Smooth muscle cell (in vitro differentiated cells): Measurements from ENCODE around the gene UBE2E2. TPM values are rescaled to one million over a fixed set of nuclear protein-coding genes. Genes with fewer than 3 reads are reported as not detected.
A peak's percentile ranks its signal among the peaks of the same experiment; 100 is the strongest.

ENCODE experiments used
- DNase-seq: peaks from one replicate; lab custom pipeline; 2025; ENCODE audit not compliant: unreplicated experiment; lab: John Stamatoyannopoulos, UW
- H2AFZ ChIP-seq: fragments of 200-600 bp; sonication (generic); 2 replicates; pipeline ENCODE4 v1.6.0; 2016; ENCODE audit warnings: antibody characterized with exemption, low read depth, mild to moderate bottlenecking
- H3F3A ChIP-seq: fragments of 200-600 bp; sonication (generic); 2 replicates; pipeline ENCODE4 v1.6.0; 2017; ENCODE audit warnings: antibody characterized with exemption, low read depth
- H3K27ac ChIP-seq: fragments of 200-600 bp; sonication (generic); 2 replicates; pipeline ENCODE4 v1.5.1; 2016; ENCODE audit warnings: low read depth, mild to moderate bottlenecking
- H3K27me3 ChIP-seq: fragments of 200-600 bp; sonication (generic); 2 replicates; pipeline ENCODE4 v1.6.1; 2016; ENCODE audit warnings: low read depth, mild to moderate bottlenecking
- H3K36me3 ChIP-seq: fragments of 200-600 bp; sonication (generic); 2 replicates; pipeline ENCODE4 v1.5.1; 2016; ENCODE audit warnings: low read depth
- H3K4me1 ChIP-seq: fragments of 200-600 bp; sonication (generic); 2 replicates; pipeline ENCODE4 v1.5.1; 2016; ENCODE audit warnings: low read depth
- H3K4me2 ChIP-seq: fragments of 200-600 bp; sonication (generic); 2 replicates; pipeline ENCODE4 v1.6.0; 2016; ENCODE audit warnings: mild to moderate bottlenecking
- H3K4me3 ChIP-seq: fragments of 200-600 bp; sonication (generic); 2 replicates; pipeline ENCODE4 v1.5.1; 2016; ENCODE audit warnings: mild to moderate bottlenecking
- H3K79me2 ChIP-seq: fragments of 200-600 bp; sonication (generic); 2 replicates; pipeline ENCODE4 v1.6.0; 2016; ENCODE audit warnings: low read depth, mild to moderate bottlenecking
- H3K9ac ChIP-seq: fragments of 200-600 bp; sonication (generic); 2 replicates; pipeline ENCODE4 v1.6.0; 2016; ENCODE audit warnings: low read depth
- H3K9me3 ChIP-seq: fragments of 200-600 bp; sonication (generic); replicated peaks from 2 replicates; pipeline ENCODE4 v1.5.1; 2016; ENCODE audit warnings: low read depth
- H4K20me1 ChIP-seq: fragments of 200-600 bp; sonication (generic); 2 replicates; pipeline ENCODE4 v1.6.0; 2016; ENCODE audit warnings: low read depth
- CTCF ChIP-seq: fragments of 200-600 bp; sonication (generic); IDR thresholded peaks from 2 replicates; pipeline ENCODE4 v1.5.1; 2017; ENCODE audit warnings: borderline replicate concordance, mild to moderate bottlenecking, antibody characterized with exemption; ENCODE audit not compliant: insufficient read depth, poor library complexity, severe bottlenecking
- WGBS: methylation state at CpG from one replicate; pipeline ENCODE4 v1.1.7; 2016; ENCODE audit warnings: low lambda C conversion rate; 5-methylcytosine and 5-hydroxymethylcytosine counted together
- polyA plus RNA-seq: library from polyadenylated mRNA; unstranded; fragments of >200 nt; fragmentation: Nextera tagmentation; extraction: Ambion mirVana; gene quantifications from 2 replicates; pipeline ENCODE4 v1.2.1, GENCODE V29; 2016
- total RNA-seq: library from RNA; depleted of rRNA; stranded (reverse); fragments of >200 nt; gene quantifications from 2 replicates; pipeline ENCODE4 v1.2.3, GENCODE V29; 2014

UBE2E2 gene
- total and polyA plus RNA-seq, 2 experiments from 2014 or later: 65.9 to 121 TPM

- no peaks in the 10 kb centered on the region for H3F3A ChIP-seq
These were observed 765 bp upstream of the UBE2E2 start for GRCh38 chr3:23202203-23202920.

GRCh38 chr3:23203708-23204330 lies 692 bp downstream of the UBE2E2 start:
- no peaks in the 10 kb centered on the region for H3F3A ChIP-seq
- peak overlapping the region; percentile 89 for H2AFZ ChIP-seq
- peaks cover 49% of the 10 kb centered on the region for H4K20me1 ChIP-seq
- peak overlapping the region; percentile 96 for H3K4me2 ChIP-seq
- H3K9me3 ChIP-seq: no peaks in the 10 kb centered on the region
- TF ChIP-seq CTCF: no peak
- H3K27ac ChIP-seq: peak overlapping the region; percentile 64
- peak overlapping the region; percentile 95 for H3K4me3 ChIP-seq
- H3K4me1 ChIP-seq: peaks cover 17% of the 10 kb centered on the region
- peak overlapping the region; percentile 88 for H3K9ac ChIP-seq
- WGBS: 1% methylated on average over 15 of the region's 19 CpGs
- H3K36me3 ChIP-seq: no peaks in the 10 kb centered on the region
- H3K79me2 ChIP-seq: peaks cover 54% of the 10 kb centered on the region
- DNase-seq: no peak
- H3K27me3 ChIP-seq: no peaks in the 10 kb centered on the region

More at GRCh38 chr3:23202203-23202920, 765 bp upstream of the UBE2E2 start:
- WGBS: 9% methylated on average over 31 of the region's 41 CpGs
- Histone ChIP-seq H4K20me1 (peaks cover 34% of the 10 kb centered on the region), H3K36me3 (no peaks in the 10 kb centered on the region), H3K4me3 (peak overlapping the region; percentile 95), H3K9me3 (no peaks in the 10 kb centered on the region), H3K4me1 (peaks cover 17% of the 10 kb centered on the region), H3K9ac (peak overlapping the region; percentile 88), H2AFZ (peak overlapping the region; percentile 99), H3K4me2 (peak overlapping the region; percentile 96), H3K79me2 (peaks cover 39% of the 10 kb centered on the region), H3K27me3 (no peaks in the 10 kb centered on the region), H3K27ac (peak overlapping the region; percentile 68)
- TF ChIP-seq CTCF: no peak
- DNase-seq: peak; percentile 54

GRCh38 chr3:23206366-23206765 lies 3.2 kb downstream of the UBE2E2 start:
- Histone ChIP-seq H3K9me3 (no peaks in the 10 kb centered on the region), H3K4me2 (no peak overlapping the region), H3K4me1 (peaks cover 17% of the 10 kb centered on the region), H3K27ac (no peak overlapping the region), H3K79me2 (peaks cover 66% of the 10 kb centered on the region), H3K36me3 (no peaks in the 10 kb centered on the region), H3F3A (no peaks in the 10 kb centered on the region), H2AFZ (no peak overlapping the region), H3K9ac (no peak overlapping the region), H4K20me1 (peaks cover 74% of the 10 kb centered on the region), H3K27me3 (no peaks in the 10 kb centered on the region), H3K4me3 (no peak overlapping the region)
- TF ChIP-seq CTCF: no peak
- no peak for DNase-seq
- 96% methylated on average over 3 of the region's 3 CpGs for WGBS
